Keratinocyte (primary cell): ENCODE measurements around the gene FAM204A. TPM values are rescaled to one million over a fixed set of nuclear protein-coding genes. Genes with fewer than 3 reads are reported as not detected.

Source experiments
- DNase-seq: peaks from one replicate; pipeline ENCODE4 v3.0.0-alpha.2; 2011; ENCODE audit warnings: low read depth, missing footprints, low spot score
- FAIRE-seq: peaks from 2 replicates; lab custom pipeline; 2011; peaks lifted over from hg19 to GRCh38; lab: Jason Lieb, UNC
- H2AFZ ChIP-seq: 2 replicates; pipeline ENCODE4 v1.6.0; 2012; ENCODE audit warnings: low read length, control low read depth, inconsistent platforms; ENCODE audit not compliant: control insufficient read depth
- H3K27ac ChIP-seq: 2 replicates; pipeline ENCODE4 v1.5.1; 2011; ENCODE audit warnings: low read length; ENCODE audit not compliant: control insufficient read depth, insufficient read depth
- H3K27me3 ChIP-seq: 3 replicates; pipeline ENCODE4 v1.6.0; 2011; ENCODE audit warnings: low read length; ENCODE audit not compliant: control insufficient read depth, insufficient read depth; ENCODE audit errors: extremely low read depth
- H3K36me3 ChIP-seq, 2 experiments: 2 replicates in 1 of 2; 3 replicates in 1 of 2; pipeline ENCODE4 v1.5.1; 2011; ENCODE audit warnings: low read length in 2 of 2, mild to moderate bottlenecking in 1 of 2; ENCODE audit not compliant: control insufficient read depth in 2 of 2, insufficient read depth in 2 of 2; ENCODE audit errors: extremely low read depth in 1 of 2
- H3K4me1 ChIP-seq: 3 replicates; pipeline ENCODE4 v1.5.1; 2011; ENCODE audit warnings: low read length; ENCODE audit not compliant: control insufficient read depth, insufficient read depth; ENCODE audit errors: extremely low read depth
- H3K4me2 ChIP-seq: 3 replicates; pipeline ENCODE4 v1.6.0; 2011; ENCODE audit warnings: low read depth, low read length; ENCODE audit not compliant: control insufficient read depth, insufficient read depth; ENCODE audit errors: extremely low read depth
- H3K4me3 ChIP-seq, 3 experiments: fragments of 200-600 bp in 1 of 3; sonication (generic) in 1 of 3; 2 replicates in 2 of 3; 3 replicates in 1 of 3; pipeline ENCODE4 v1.5.1; 2011 to 2016; ENCODE audit warnings: low read length in 3 of 3, mild to moderate bottlenecking in 3 of 3, control low read depth in 2 of 3, inconsistent platforms in 1 of 3, low read depth in 1 of 3, mixed read lengths in 1 of 3, mixed run types in 1 of 3, moderate library complexity in 1 of 3; ENCODE audit not compliant: control insufficient read depth in 2 of 3, insufficient read depth in 2 of 3; ENCODE audit errors: extremely low read depth in 1 of 3
- H3K79me2 ChIP-seq: 2 replicates; pipeline ENCODE4 v1.6.0; 2012; ENCODE audit warnings: low read length; ENCODE audit not compliant: control insufficient read depth, insufficient read depth
- H3K9ac ChIP-seq: 3 replicates; pipeline ENCODE4 v1.6.0; 2011; ENCODE audit warnings: low read length; ENCODE audit not compliant: control insufficient read depth, insufficient read depth; ENCODE audit errors: extremely low read depth
- H3K9me1 ChIP-seq: 3 replicates; pipeline ENCODE4 v1.6.0; 2011; ENCODE audit warnings: low read length; ENCODE audit not compliant: control insufficient read depth, insufficient read depth; ENCODE audit errors: extremely low read depth
- H3K9me3 ChIP-seq: 2 replicates; pipeline ENCODE4 v1.5.1; 2012; ENCODE audit warnings: low read depth, low read length; ENCODE audit not compliant: control insufficient read depth
- H4K20me1 ChIP-seq: 3 replicates; pipeline ENCODE4 v1.6.0; 2011; ENCODE audit warnings: low read length; ENCODE audit not compliant: control insufficient read depth, insufficient read depth; ENCODE audit errors: extremely low read depth
- EZH2 ChIP-seq: IDR thresholded peaks from one replicate; pipeline ENCODE4 v1.6.1; 2012; ENCODE audit warnings: inconsistent platforms, mild to moderate bottlenecking, low read length, moderate library complexity
- dilution Hi-C: fragments of 300-500 bp; cut with MboI; formaldehyde crosslinking; loops from one replicate; pipeline ENCODE4 v1.7.0; 2020; ENCODE audit warnings: low sequenced_read_pairs; ENCODE audit not compliant: extremely low pct_ligation_motif_present
- polyA plus RNA-seq, 5 experiments: library from polyadenylated mRNA; depleted of rRNA in 3 of 5; stranded (reverse) in 3 of 5; stranded (forward) in 1 of 5; unstranded in 1 of 5; fragments of >200 nt; gene quantifications; 1 replicate in 1 of 5; 2 replicates in 3 of 5; 3 replicates in 1 of 5; pipeline versions ENCODE4 v1.2.1 to v1.2.3, GENCODE V29; 2011 to 2012; ENCODE audit warnings: missing spikeins in 2 of 5, low read depth in 1 of 5, low replicate concordance in 1 of 5
- TF ChIP-seq, protein P1 (sequence below), 3 experiments: IDR thresholded peaks in 1 of 3; conservative IDR thresholded peaks in 1 of 3; optimal IDR thresholded peaks in 1 of 3; 2 replicates in 2 of 3; 3 replicates in 1 of 3; pipeline versions ENCODE3 to v1.5.1; 2011; ENCODE audit warnings: low read length in 3 of 3, mild to moderate bottlenecking in 3 of 3, moderate library complexity in 2 of 3, control low read depth in 1 of 3, inconsistent platforms in 1 of 3; ENCODE audit not compliant: insufficient read depth in 2 of 3; ENCODE audit errors: extremely low read depth in 1 of 3

The FAM204A gene
- polyA plus RNA-seq, 1 donor (not counting 4 experiments of a cell fraction or from before 2014, with no cell fraction given), result 38.6 TPM

DNA sequence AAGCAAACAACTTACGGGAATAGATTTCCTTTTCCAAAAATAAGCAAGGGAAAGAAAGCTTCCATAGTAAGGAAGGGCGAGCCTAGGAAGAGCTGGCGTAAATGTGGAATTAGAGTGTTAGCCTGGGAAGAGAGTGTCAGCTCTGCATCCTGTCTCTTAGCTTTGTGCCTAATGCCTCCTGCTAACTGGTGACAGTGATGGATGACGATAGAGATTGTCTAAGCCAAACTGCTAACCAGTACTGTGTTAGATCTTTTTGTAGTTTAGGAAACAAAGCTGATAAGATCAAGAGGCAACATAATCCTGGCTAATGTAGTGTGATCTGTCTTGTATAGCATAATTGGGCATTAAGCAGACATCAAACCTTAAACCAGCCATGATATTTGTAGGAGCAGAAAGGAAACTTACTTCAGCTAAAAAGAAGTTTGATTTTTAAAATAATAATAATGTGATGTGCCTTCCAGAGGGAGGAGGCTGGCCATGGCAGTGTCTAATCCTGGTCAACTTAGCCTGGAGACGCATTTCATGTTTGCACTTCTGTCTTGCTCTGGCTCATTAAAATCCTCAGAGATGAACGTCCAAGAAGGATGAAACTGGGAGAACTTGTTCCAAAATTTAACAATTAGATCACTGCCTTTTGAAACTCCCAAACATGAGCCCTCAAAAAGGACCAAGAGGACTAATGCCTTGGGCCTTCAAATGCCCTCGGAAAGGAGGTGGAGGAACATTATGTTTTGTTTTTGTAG is 85.1 kb downstream of the FAM204A start:
- no peak overlapping the region for H3K4me3 ChIP-seq
- H3K9me1 ChIP-seq, result no peaks in the 10 kb centered on the region
- H4K20me1 ChIP-seq, result no peaks in the 10 kb centered on the region
- H3K27me3 ChIP-seq, result no peaks in the 10 kb centered on the region
- FAIRE-seq, result no peak
- no peak overlapping the region for H3K27ac ChIP-seq
- peaks cover 5% of the 10 kb centered on the region for H3K4me1 ChIP-seq
- peak overlapping the region; percentile 12 for H2AFZ ChIP-seq
- H3K4me2 ChIP-seq, result no peak overlapping the region
- H3K9me3 ChIP-seq, result no peaks in the 10 kb centered on the region
- H3K9ac ChIP-seq, result no peak overlapping the region
- no peaks in the 10 kb centered on the region for H3K79me2 ChIP-seq
- dilution Hi-C loops, result no loop called here
- TF ChIP-seq, protein P1, sequence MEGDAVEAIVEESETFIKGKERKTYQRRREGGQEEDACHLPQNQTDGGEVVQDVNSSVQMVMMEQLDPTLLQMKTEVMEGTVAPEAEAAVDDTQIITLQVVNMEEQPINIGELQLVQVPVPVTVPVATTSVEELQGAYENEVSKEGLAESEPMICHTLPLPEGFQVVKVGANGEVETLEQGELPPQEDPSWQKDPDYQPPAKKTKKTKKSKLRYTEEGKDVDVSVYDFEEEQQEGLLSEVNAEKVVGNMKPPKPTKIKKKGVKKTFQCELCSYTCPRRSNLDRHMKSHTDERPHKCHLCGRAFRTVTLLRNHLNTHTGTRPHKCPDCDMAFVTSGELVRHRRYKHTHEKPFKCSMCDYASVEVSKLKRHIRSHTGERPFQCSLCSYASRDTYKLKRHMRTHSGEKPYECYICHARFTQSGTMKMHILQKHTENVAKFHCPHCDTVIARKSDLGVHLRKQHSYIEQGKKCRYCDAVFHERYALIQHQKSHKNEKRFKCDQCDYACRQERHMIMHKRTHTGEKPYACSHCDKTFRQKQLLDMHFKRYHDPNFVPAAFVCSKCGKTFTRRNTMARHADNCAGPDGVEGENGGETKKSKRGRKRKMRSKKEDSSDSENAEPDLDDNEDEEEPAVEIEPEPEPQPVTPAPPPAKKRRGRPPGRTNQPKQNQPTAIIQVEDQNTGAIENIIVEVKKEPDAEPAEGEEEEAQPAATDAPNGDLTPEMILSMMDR (optimal IDR thresholded peaks at IDR 0.05 in 1 of 3, IDR thresholded peaks at IDR 0.05 in 1 of 3, conservative IDR thresholded peaks at IDR 0.05 in 1 of 3; ENCODE audit: extremely low read depth in 1 of 3, insufficient read depth in 2 of 3, low read length in 3 of 3), result no peak
- no peak for TF ChIP-seq EZH2
- no peak for DNase-seq
- H3K36me3 ChIP-seq, result no peaks in the 10 kb centered on the region

DNA sequence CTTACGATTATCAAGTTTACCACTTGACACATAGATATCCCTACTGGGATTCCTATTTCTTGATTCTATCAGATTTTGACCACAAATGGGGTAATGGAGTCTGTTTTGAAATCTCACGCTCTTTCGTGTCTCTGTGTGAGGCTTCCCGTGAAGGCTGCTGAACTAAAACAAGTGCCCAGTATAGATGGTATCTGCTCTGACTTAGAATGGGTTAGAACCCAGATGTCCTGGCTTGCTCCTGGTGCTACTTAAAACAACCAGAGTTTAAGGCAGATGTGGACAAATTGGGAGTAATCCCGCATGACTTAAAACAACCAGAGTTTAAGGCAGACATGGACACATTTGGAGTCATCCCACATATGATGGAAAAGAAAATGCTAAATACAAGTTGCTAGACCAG is 85.9 kb downstream of the FAM204A start:
- H4K20me1 ChIP-seq, result no peaks in the 10 kb centered on the region
- H3K4me1 ChIP-seq, result peaks cover 13% of the 10 kb centered on the region
- no peak overlapping the region for H3K4me2 ChIP-seq
- no peak overlapping the region for H3K4me3 ChIP-seq
- H2AFZ ChIP-seq, result no peak overlapping the region
- no peaks in the 10 kb centered on the region for H3K9me3 ChIP-seq
- dilution Hi-C loops, result no loop called here
- DNase-seq (no peak), FAIRE-seq (no peak)
- no peaks in the 10 kb centered on the region for H3K27me3 ChIP-seq
- H3K79me2 ChIP-seq, result no peaks in the 10 kb centered on the region
- H3K9me1 ChIP-seq, result no peaks in the 10 kb centered on the region
- no peak overlapping the region for H3K27ac ChIP-seq
- no peak for TF ChIP-seq EZH2
- TF ChIP-seq, protein P1 (optimal IDR thresholded peaks at IDR 0.05 in 1 of 3, IDR thresholded peaks at IDR 0.05 in 1 of 3, conservative IDR thresholded peaks at IDR 0.05 in 1 of 3; ENCODE audit: extremely low read depth in 1 of 3, insufficient read depth in 2 of 3, low read length in 3 of 3), result no peak
- H3K9ac ChIP-seq, result no peak overlapping the region
- no peaks in the 10 kb centered on the region for H3K36me3 ChIP-seq
